ENCODE data around the gene ZG16B.
A peak's percentile ranks its signal among the peaks of the same experiment; 100 is the strongest.

ZG16B gene

GRCh38 chr16:2829501-2830354, at the start of gene ZG16B:
ZG16B (plus strand) TSS chr16:2830303; CDS start chr16:2830442, 139 bp downstream.
- DNase-seq: no peak

GRCh38 chr16:2782583-2783351, 47.3 kb upstream of the ZG16B start:
- DNase-seq: no peak

- no peak for DNase-seq
These were observed 46.3 kb upstream of the ZG16B start for GRCh38 chr16:2783581-2784357.

- no peak for DNase-seq
These were observed 45.6 kb upstream of the ZG16B start for GRCh38 chr16:2784358-2785100.

GRCh38 chr16:2785101-2785991, 44.8 kb upstream of the ZG16B start:
- DNase-seq: peak; percentile 41 to 55

GRCh38 chr16:2786061-2786825, 43.9 kb upstream of the ZG16B start:
- DNase-seq: no peak

- DNase-seq: no peak
These were observed 43.3 kb upstream of the ZG16B start for GRCh38 chr16:2786826-2787151.

GRCh38 chr16:2787406-2787805, 42.7 kb upstream of the ZG16B start, which contains the start of gene PRSS33:
PRSS33 (minus strand) TSS chr16:2787560; CDS start chr16:2786547, 1,013 bp downstream.
- no peak for DNase-seq

GRCh38 chr16:2787961-2788360, 42.1 kb upstream of the ZG16B start:
- DNase-seq: no peak

GRCh38 chr16:2790631-2791030, 39.5 kb upstream of the ZG16B start:
- DNase-seq: no peak

- DNase-seq: no peak
These were observed 38.9 kb upstream of the ZG16B start for GRCh38 chr16:2791174-2791573.

- no peak for DNase-seq
These were observed 37.2 kb upstream of the ZG16B start for GRCh38 chr16:2792940-2793339.

GRCh38 chr16:2795395-2796143, 34.5 kb upstream of the ZG16B start:
- DNase-seq: no peak

- no peak for DNase-seq
These were observed 31.3 kb upstream of the ZG16B start for GRCh38 chr16:2798723-2799204.

- no peak for DNase-seq
These were observed 30.8 kb upstream of the ZG16B start for GRCh38 chr16:2799205-2799858.

GRCh38 chr16:2799859-2800226, 30.3 kb upstream of the ZG16B start:
- DNase-seq: no peak

- no peak for DNase-seq
These were observed 26.4 kb upstream of the ZG16B start for GRCh38 chr16:2803545-2804195.

GRCh38 chr16:2804728-2805127, 25.4 kb upstream of the ZG16B start:
- no peak for DNase-seq

- no peak for DNase-seq
These were observed 23.8 kb upstream of the ZG16B start for GRCh38 chr16:2806286-2806685.
